GM21515 (cell line): ENCODE results near the gene HIGD1C.
"Not testable (repeated sequence)": the region's sequence is repeated elsewhere in the genome, so short reads cannot be mapped to it uniquely, and the experiment has no call there.

Experiments
- ATAC-seq: cut with Tn5 transposase; IDR thresholded peaks from one replicate; pipeline ENCODE4 v1.9.1; 2021; ENCODE audit not compliant: unreplicated experiment

HIGD1C gene

GRCh38 chr12:50933459-50934124 lies 18.8 kb upstream of the HIGD1C start:
- no peak for ATAC-seq

- ATAC-seq: no peak
Observed at GRCh38 chr12:50934371-50934851, 17.9 kb upstream of the HIGD1C start.

- ATAC-seq: no peak
Observed at GRCh38 chr12:50934981-50935807, 17.1 kb upstream of the HIGD1C start.

GRCh38 chr12:50936821-50937530 lies 15.4 kb upstream of the HIGD1C start:
- no peak for ATAC-seq

GRCh38 chr12:50937653-50938052 lies 14.7 kb upstream of the HIGD1C start:
- ATAC-seq: no peak

- ATAC-seq: no peak
Observed at GRCh38 chr12:50947933-50948626, 4.3 kb upstream of the HIGD1C start.

GRCh38 chr12:50948798-50949197 lies 3.5 kb upstream of the HIGD1C start:
- ATAC-seq: no peak

- ATAC-seq: no peak
Observed at GRCh38 chr12:50949801-50950302, 2.5 kb upstream of the HIGD1C start.

- no peak for ATAC-seq
Observed at GRCh38 chr12:50951112-50951511, 1.2 kb upstream of the HIGD1C start.

- no peak for ATAC-seq
Observed at GRCh38 chr12:50953047-50953446, 703 bp downstream of the HIGD1C start.

GRCh38 chr12:50954789-50955188 lies 2.4 kb downstream of the HIGD1C start:
- not testable (repeated sequence) for ATAC-seq

- no peak for ATAC-seq
Observed at GRCh38 chr12:50955288-50955687, 2.9 kb downstream of the HIGD1C start.

- no peak for ATAC-seq
Observed at GRCh38 chr12:50955697-50956096, 3.4 kb downstream of the HIGD1C start.

GRCh38 chr12:50960130-50960529 lies 7.8 kb downstream of the HIGD1C start:
- ATAC-seq: no peak

- ATAC-seq: no peak
Observed at GRCh38 chr12:50961708-50962107, 9.4 kb downstream of the HIGD1C start.

- no peak for ATAC-seq
Observed at GRCh38 chr12:50964432-50964831, 12.1 kb downstream of the HIGD1C start.

GRCh38 chr12:50971946-50972345 lies 19.6 kb downstream of the HIGD1C start:
- ATAC-seq: no peak

- peak; percentile 56 for ATAC-seq
Observed at GRCh38 chr12:50979369-50980052, 27.2 kb downstream of the HIGD1C start.

- no peak for ATAC-seq
Observed at GRCh38 chr12:50980545-50980944, 28.2 kb downstream of the HIGD1C start.
